BJ (cell line): Measurements from ENCODE around the gene COL23A1. TPM values are rescaled to one million over a fixed set of nuclear protein-coding genes. Genes with fewer than 3 reads are reported as not detected.

ENCODE experiments used
- CTCF ChIA-PET: fragments of 350-600 bp; formaldehyde crosslinking; extraction: SDS; loops from one replicate; lab custom pipeline; 2021; ENCODE audit warnings: antibody characterized with exemption, inconsistent platforms; lab: Yijun Ruan, JAX
- POLR2A ChIA-PET: fragments of 300-600 bp; sonication (Branson Sonifier 250); formaldehyde crosslinking; extraction: SDS; loops from one replicate; lab custom pipeline; 2021; ENCODE audit warnings: antibody characterized with exemption; lab: Charles Lee
- DNase-seq: peaks from one replicate; pipeline ENCODE4 v3.0.0-alpha.2; 2011; ENCODE audit warnings: low read depth
- H3K27me3 ChIP-seq: 2 replicates; pipeline ENCODE4 v1.6.0; 2011; ENCODE audit warnings: low read length; ENCODE audit not compliant: control insufficient read depth, insufficient read depth
- H3K36me3 ChIP-seq: 2 replicates; pipeline ENCODE4 v1.5.1; 2011; ENCODE audit warnings: low read length; ENCODE audit not compliant: control insufficient read depth, insufficient read depth
- H3K4me3 ChIP-seq: 2 replicates; pipeline ENCODE4 v1.5.1; 2011; ENCODE audit warnings: low read depth, mild to moderate bottlenecking, control low read depth, low read length
- polyA plus RNA-seq: library from polyadenylated mRNA; depleted of rRNA; stranded (reverse); fragments of >200 nt; gene quantifications from 2 replicates; pipeline ENCODE4 v1.2.3, GENCODE V29; 2011
- TF ChIP-seq, protein P1 (sequence below): IDR thresholded peaks from 2 replicates; pipeline ENCODE4 v1.5.1; 2011; ENCODE audit warnings: low read depth, mild to moderate bottlenecking, control low read depth, inconsistent platforms, low read length, moderate library complexity; ENCODE audit not compliant: insufficient read depth

Gene COL23A1
- polyA plus RNA-seq, 1 experiment, result not detected

DNA sequence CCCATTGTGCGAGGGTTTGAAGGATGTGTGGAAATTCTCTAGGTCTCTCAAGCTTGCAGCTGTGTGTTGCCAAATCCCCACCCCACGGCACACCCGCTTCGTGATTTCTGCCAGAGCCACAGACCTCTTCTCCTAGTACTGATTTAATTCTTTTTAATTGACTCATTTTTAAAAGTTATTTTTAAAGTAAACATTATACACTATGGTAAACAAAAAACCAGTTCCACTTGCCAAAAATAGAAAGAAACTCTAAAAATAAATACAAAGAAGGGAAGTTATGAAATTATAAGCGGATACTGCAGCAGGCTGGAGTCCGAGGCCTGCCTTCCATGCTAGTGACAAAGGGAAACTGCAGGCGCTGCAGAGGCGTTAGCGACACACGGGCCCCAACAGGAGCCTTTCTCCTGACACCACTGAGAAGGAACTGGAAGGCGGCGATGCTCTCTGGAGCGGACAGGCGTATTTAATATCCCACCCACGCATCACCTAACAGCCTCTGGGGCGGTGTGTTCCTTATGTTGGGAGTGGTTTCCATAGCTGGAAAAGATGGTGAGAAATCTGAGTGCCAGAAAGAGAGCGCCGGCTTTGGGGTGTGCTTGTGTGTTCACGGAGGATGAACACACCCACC, 122.5 kb downstream of the COL23A1 start:
- POLR2A ChIA-PET, result no interaction called here
- H3K4me3 ChIP-seq, result no peak overlapping the region
- CTCF ChIA-PET, result no interaction called here
- DNase-seq, result peak; percentile 34
- TF ChIP-seq, protein P1, sequence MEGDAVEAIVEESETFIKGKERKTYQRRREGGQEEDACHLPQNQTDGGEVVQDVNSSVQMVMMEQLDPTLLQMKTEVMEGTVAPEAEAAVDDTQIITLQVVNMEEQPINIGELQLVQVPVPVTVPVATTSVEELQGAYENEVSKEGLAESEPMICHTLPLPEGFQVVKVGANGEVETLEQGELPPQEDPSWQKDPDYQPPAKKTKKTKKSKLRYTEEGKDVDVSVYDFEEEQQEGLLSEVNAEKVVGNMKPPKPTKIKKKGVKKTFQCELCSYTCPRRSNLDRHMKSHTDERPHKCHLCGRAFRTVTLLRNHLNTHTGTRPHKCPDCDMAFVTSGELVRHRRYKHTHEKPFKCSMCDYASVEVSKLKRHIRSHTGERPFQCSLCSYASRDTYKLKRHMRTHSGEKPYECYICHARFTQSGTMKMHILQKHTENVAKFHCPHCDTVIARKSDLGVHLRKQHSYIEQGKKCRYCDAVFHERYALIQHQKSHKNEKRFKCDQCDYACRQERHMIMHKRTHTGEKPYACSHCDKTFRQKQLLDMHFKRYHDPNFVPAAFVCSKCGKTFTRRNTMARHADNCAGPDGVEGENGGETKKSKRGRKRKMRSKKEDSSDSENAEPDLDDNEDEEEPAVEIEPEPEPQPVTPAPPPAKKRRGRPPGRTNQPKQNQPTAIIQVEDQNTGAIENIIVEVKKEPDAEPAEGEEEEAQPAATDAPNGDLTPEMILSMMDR, result no peak
- H3K27me3 ChIP-seq, result no peaks in the 10 kb centered on the region
- H3K36me3 ChIP-seq, result no peaks in the 10 kb centered on the region

DNA sequence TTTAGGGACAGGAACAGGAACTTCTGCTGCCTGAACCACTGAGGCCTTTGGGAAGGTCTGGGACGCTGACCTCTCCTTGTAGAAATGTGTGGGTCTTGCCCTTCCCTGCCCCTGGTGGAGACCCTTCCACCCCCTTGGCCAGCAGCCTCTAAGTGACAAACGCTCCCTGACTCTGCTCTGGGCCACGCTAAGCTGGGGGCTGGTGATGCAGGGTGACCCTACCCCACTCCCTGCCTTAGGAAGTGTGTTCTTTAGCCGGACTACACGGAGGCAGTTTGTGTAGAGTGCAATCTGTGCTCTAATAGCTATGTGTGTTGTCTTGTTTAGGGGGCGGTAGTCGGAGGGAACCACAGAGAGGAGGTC, 123.0 kb downstream of the COL23A1 start:
- H3K36me3 ChIP-seq, result no peaks in the 10 kb centered on the region
- ChIA-PET POLR2A (no interaction called here), CTCF (no interaction called here)
- H3K27me3 ChIP-seq, result no peaks in the 10 kb centered on the region
- H3K4me3 ChIP-seq, result no peak overlapping the region
- no peak for DNase-seq
- TF ChIP-seq, protein P1, result no peak

DNA sequence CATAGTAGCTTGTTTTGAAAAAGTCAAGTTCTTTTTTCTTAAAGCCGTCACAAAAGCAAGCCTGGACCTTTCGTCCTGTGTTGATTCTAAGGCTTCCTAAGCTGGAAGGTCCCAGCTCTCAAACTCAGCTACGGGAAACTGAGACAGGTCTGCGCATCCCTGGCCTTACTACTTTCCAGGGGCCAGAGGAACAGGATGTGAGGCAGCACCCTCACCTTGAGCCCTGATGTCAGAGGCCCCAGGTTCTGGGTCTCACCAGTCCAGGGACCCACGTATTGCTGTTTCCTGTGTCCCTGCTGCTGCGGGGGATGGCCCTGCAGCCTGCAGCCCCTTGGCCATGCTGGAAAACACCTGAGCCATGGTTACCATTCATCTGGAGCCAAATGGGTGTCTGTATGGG, 123.9 kb downstream of the COL23A1 start:
- ChIA-PET CTCF (no interaction called here), POLR2A (no interaction called here)
- H3K36me3 ChIP-seq, result no peaks in the 10 kb centered on the region

DNA sequence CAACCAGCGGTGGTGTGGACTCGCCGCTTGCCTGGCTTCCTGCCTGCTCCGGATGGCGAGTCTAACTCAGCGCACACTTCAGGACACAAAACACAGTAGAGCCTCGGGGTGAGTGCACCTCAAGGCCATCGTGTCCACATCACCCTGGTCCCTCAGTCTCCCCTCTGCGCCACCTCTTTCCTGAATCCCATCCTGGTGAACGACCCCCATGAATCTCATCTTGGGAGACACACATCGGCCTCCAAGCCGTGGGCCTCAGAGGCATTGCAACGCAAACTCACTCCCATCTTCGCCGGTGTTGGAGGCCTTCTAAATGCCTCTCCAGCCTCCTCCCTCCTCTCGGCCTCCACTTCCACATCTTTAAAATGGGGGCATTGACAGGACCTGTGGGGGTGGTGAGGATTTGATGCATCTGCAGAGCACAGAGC, 124.3 kb downstream of the COL23A1 start:
- TF ChIP-seq, protein P1, result no peak
- CTCF ChIA-PET, result no interaction called here
- POLR2A ChIA-PET, result no interaction called here
- Histone ChIP-seq H3K27me3 (no peaks in the 10 kb centered on the region), H3K36me3 (no peaks in the 10 kb centered on the region), H3K4me3 (no peak overlapping the region)
- no peak for DNase-seq

More for the DNA sequence above, 123.9 kb downstream of the COL23A1 start:
- no peak for DNase-seq
- H3K27me3 ChIP-seq, result no peaks in the 10 kb centered on the region
- TF ChIP-seq, protein P1, result no peak
- H3K4me3 ChIP-seq, result no peak overlapping the region

DNA sequence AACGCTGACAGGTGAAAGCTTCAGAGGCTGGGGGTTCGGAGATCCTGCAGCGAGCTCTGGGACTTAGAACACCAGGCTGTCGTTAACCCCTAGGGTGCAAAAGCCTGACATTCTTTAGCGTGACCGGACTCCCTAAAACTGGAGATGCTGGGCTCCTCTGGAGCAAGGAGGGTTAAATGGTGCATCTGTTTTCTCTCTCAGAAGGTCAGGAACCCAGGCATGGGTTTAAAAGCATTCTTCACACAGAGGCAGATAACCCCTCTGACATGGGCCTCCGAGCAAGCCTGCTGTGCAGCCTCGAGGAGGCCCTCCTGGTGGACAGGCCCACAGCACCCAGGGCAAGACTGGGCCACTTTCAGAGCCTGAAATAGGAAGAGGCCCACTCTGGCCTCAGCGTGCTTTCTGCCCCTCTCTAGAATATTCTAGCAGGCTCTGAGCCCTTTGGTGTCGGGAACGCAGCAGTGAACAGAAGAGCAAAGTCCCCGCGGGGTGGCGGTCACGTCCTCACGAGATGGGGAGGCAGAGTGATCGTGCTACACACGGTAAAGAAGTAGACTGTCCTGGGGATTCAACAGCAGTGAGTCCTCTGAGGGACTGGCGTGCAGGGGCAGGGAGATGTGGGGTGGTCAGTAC, 124.8 kb downstream of the COL23A1 start:
- TF ChIP-seq, protein P1, result no peak
- no peak for DNase-seq
- CTCF ChIA-PET, result no interaction called here
- no peak overlapping the region for H3K4me3 ChIP-seq
- H3K27me3 ChIP-seq, result no peaks in the 10 kb centered on the region
- POLR2A ChIA-PET, result no interaction called here
- no peaks in the 10 kb centered on the region for H3K36me3 ChIP-seq
